HG02970 (cell line): ENCODE measurements around the gene CA9.

Source experiments
- ATAC-seq: cut with Tn5 transposase; IDR thresholded peaks from one replicate; pipeline ENCODE4 v1.9.1; 2021; ENCODE audit warnings: mild to moderate bottlenecking, moderate library complexity, moderate number of reproducible peaks; ENCODE audit not compliant: unreplicated experiment, low FRiP score

The CA9 gene

DNA sequence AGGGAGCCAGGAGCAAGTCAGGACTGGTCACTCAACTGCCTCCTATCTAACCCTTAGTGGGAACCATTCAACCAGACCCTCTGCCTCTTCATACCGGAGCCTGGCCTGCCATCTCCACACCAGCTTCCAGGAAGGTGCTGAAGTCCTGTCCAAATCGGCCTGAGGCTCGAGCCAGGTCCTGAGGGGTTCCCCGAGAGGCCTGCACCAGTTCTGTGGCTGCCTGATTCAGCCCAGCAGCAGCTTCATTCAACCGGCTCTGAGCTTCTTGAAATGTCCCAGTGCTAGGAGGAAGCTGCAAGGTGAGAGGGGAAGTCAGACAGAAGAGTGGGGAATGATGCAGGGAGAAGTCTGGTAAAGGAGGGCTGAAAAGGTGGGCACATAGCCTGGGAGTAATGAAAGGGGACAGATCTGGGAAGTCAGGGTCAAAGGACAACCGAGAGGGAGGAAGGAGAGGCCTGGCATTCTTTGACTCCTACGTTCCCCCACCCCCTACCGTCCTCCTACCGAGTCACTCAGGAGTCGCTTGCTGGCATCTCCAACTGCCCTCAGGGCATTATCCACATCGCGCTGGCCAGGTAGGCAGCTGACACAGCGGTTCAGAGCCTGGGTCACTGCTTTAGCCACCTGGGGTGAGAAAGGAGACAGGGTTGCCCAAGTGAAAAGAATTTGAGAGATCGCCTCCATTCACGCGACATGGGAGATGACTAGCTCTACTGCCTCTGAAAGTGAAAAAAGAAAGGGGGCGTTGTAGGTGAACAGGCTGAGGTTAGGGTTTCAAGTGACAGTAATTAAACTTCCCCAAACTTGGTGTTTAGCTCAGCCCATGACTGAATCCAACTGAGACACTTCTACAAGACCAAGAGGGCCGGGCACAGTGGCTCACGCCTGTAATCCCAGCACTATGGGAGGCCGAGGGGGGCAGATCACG is 38.0 kb downstream of the CA9 start:
- ATAC-seq, result no peak

GRCh38 chr9:35712762-35713400 is 39.2 kb downstream of the CA9 start:
- no peak for ATAC-seq

DNA sequence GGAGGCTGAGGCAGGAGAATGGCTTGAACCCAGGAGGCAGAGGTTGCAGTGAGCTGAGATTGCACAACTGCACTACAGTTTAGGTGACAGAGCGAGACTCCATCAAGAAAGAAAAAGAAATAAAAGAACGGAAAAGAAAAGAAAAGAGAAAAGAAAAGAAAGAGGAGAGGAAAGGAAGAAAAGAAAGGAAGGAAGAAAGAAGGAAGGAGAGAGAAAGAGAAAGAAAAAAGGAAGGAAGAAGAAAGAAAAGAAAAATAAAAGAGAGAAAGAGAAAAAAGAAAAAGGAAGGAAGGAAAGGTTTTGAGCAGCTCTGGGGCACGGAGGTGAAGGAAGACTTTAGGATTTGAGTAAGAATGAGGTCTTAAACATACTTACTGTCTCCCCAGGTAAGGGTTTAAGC is 39.9 kb downstream of the CA9 start:
- no peak for ATAC-seq

- no peak for ATAC-seq
Measured at GRCh38 chr9:35714123-35714522, 40.4 kb downstream of the CA9 start.

DNA sequence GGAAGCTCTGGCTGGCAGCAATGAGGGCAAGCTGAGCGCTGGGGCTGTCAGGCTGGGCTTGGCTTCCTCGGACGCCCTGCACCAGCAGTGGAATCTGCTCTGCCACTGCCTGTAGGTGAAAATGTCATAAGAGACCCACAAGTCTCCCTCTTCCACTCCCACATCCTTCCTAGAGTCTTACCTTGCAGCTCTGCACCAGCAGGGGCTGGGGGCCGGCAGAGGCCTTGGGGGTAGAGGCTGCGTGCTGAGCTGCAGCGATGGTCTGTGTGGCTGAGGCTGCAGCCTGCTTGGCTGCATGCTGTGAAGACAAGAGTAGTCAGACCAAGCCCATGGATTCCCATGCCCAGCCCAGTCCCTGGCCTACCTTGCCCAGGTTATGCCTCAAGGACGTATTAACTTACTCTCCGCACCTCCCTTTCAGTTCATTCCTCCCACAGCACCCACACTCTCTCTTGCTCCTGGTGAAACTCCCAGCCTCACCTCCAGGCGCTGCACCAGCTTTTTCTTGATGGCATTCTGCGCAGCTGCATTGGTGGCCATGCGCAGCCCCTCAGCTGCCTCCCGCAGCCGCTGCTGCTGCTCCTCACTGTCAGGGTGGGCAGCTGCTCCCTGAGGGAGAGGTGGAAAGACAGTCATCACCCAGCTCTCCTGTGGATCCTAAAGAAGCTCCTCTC is 41.0 kb downstream of the CA9 start:
- no peak for ATAC-seq

DNA sequence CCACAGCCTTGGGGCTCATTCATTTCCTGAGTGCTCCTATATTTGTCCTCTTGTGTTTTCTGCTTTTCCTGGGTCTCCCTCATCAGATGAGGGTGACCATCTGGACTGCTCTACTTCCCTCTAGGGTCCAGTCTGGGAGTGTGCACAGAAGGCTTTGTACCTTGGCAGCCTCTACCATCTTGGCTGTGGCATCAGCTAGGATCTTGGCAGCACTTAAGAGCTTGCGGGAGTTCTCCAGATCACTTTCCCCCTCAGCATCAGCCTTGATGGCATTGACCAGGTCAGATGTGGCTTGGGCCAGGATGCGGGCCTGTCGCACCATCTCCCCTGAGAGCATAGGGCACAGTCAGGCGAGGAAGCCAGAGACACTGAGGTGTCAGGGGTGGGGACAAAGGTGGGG is 42.5 kb downstream of the CA9 start:
- no peak for ATAC-seq

GRCh38 chr9:35717132-35717870 is 43.6 kb downstream of the CA9 start:
- no peak for ATAC-seq

GRCh38 chr9:35718721-35719511 is 45.2 kb downstream of the CA9 start:
- ATAC-seq, result no peak

DNA sequence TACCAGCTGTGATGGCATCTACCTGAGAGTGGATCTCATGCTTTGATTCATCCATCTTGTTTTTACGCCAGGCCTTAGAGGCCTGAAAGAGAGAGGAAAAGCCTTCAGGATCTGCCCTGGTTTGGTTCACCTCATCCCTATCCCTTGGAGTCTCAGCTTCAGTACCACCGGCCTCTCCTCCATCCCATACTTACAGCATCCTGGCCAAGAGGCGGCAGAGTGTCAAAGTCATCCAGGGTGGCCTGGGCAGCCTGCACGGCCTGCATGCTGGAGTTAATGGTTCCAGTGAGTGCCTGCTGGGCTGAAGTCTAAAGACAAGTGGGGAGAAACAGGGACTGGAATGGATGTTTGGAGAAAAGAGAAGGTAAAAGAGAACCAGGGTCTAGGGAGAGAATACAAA is 45.8 kb downstream of the CA9 start:
- ATAC-seq, result no peak

DNA sequence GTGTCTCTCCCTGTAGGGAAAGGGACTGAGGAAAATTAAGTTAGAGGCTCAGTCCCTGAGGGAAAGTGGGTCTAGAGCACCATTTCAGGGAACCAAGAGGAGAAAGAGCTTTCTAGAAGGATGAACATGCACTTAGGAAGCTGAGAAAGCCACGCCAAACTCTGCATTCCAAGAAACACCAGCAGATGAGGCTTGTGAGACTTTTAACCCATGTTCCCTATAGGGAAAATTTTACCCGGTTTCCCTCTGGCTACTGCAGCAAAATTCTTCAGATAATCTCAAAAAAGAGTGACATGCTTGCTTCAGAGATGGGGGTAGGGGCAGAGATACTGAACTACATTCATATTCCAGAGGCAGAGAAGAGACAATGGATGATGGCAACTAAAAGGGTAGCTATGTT is 49.7 kb downstream of the CA9 start:
- ATAC-seq, result no peak

GRCh38 chr9:35723908-35724307 is 50.2 kb downstream of the CA9 start:
- no peak for ATAC-seq

DNA sequence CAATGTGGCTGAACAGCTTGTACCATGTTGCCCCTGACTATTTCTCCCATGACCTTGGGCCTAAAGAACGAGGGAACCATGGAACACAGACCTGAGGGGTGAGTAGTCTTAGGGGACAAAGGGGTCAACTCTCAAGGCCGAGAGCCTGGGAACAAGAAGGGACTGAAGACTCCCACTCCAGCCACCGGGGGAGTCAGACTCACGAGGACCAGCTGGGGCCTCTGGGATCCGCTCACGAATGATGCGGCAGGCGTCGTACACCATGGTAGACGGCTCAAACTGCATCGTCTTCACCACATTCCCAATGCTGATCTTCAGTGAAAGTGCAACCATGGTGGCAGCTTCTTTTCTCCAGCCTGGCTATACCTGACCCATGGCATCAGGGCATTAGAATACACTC is 51.6 kb downstream of the CA9 start:
- ATAC-seq, result no peak

- ATAC-seq, result no peak
Measured at GRCh38 chr9:35726931-35727330, 53.2 kb downstream of the CA9 start.

- no peak for ATAC-seq
Measured at GRCh38 chr9:35727676-35728040, 53.9 kb downstream of the CA9 start.

GRCh38 chr9:35728041-35728971 is 54.6 kb downstream of the CA9 start:
- ATAC-seq, result no peak

DNA sequence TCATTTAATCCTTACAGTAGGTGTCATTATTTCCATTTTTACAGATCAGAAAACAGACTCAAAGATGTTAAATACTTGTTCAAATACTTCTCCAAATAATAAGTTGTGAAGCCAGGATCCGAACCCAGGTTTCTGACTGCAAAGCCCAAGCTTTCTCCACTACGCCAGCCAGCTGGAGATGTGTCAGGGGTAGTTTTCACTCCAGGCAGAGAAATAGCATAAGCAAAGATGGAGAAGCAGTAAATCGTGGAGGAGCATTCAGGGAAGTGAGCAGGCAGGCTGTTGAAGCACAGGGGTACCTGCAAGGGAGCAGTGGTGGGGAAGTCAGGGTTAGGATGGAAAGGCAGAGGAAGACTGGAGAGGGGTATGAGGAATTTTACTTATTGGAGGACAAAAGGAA is 55.4 kb downstream of the CA9 start:
- no peak for ATAC-seq

DNA sequence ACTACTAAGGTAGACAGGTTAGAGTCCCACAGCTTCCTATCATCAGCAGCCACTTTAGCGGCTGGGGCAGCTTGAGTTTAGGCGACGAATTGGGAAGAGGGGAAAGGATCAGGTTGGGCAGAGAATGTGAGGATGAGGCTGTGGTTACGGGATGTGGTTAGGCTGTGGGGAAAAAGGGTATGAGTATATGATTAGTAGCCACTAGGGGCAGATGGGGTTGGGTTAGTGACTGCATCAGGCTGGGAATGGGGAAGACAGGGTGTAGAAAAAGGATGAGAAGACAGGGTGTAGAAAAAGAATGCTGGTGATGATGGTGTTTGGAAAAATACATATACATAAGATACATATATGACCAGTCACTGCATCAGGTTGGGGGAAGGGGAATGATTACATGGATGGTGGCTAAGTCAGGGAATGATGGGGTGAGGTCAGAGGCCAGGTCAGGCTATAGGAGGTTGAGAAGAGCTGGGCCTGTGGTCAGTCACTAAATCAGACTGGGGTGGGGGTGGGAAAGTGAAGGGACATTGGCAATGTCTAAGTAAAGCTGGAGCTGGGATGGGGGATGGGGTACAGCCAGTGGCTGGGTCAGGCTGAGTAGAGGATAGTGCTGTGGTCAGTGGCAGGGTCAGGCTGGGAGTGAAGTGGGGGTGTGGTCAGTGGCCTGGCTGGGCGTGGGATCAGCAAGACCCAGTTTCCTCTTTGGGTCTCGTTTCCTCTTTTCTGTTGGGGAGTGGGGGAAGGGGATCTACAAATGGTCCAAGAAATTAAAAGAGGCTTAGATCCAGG is 56.2 kb downstream of the CA9 start:
- no peak for ATAC-seq

- ATAC-seq, result no peak
Measured at GRCh38 chr9:35730486-35730854, 56.7 kb downstream of the CA9 start.
